Non-pigmented ciliary epithelial cell (primary cell): Measurements from ENCODE around the gene CHD2.
"Not testable (repeated sequence)": the region's sequence is repeated elsewhere in the genome, so short reads cannot be mapped to it uniquely, and the experiment has no call there.

ENCODE experiments used
- DNase-seq: peaks from one replicate; pipeline ENCODE4 v3.0.0-alpha.2; 2010; ENCODE audit warnings: low read depth

Gene CHD2

GRCh38 chr15:93035953-93036810 is 136.1 kb downstream of the CHD2 start:
- DNase-seq, result no peak

GRCh38 chr15:93036951-93037819 is 137.1 kb downstream of the CHD2 start:
- DNase-seq, result no peak

GRCh38 chr15:93037820-93038705 is 137.9 kb downstream of the CHD2 start:
- DNase-seq, result no peak

GRCh38 chr15:93039562-93040287 is 139.6 kb downstream of the CHD2 start:
- DNase-seq, result not testable (repeated sequence)

- no peak for DNase-seq
Measured at GRCh38 chr15:93040288-93041158, 140.4 kb downstream of the CHD2 start.

- no peak for DNase-seq
Measured at GRCh38 chr15:93041159-93041547, 141.0 kb downstream of the CHD2 start.

GRCh38 chr15:93042211-93042610 is 142.1 kb downstream of the CHD2 start:
- DNase-seq, result no peak

GRCh38 chr15:93042691-93043378 is 142.7 kb downstream of the CHD2 start:
- no peak for DNase-seq

GRCh38 chr15:93043621-93044300 is 143.6 kb downstream of the CHD2 start:
- no peak for DNase-seq

- DNase-seq, result no peak
Measured at GRCh38 chr15:93044301-93045190, 144.4 kb downstream of the CHD2 start.

GRCh38 chr15:93045191-93045785 is 145.2 kb downstream of the CHD2 start:
- no peak for DNase-seq

GRCh38 chr15:93046120-93046519 is 146.0 kb downstream of the CHD2 start:
- no peak for DNase-seq

GRCh38 chr15:93046721-93047120 is 146.6 kb downstream of the CHD2 start:
- no peak for DNase-seq

- no peak for DNase-seq
Measured at GRCh38 chr15:93047621-93048425, 147.7 kb downstream of the CHD2 start.

GRCh38 chr15:93048426-93048721 is 148.2 kb downstream of the CHD2 start:
- no peak for DNase-seq

- no peak for DNase-seq
Measured at GRCh38 chr15:93048759-93049161, 148.6 kb downstream of the CHD2 start.

- no peak for DNase-seq
Measured at GRCh38 chr15:93049233-93049632, 149.1 kb downstream of the CHD2 start.
